Effector memory CD8-positive, alpha-beta T cell (primary cell): ENCODE results near the gene STK38L.
A peak's percentile ranks its signal among the peaks of the same experiment; 100 is the strongest.
"Not testable (repeated sequence)": the region's sequence is repeated elsewhere in the genome, so short reads cannot be mapped to it uniquely, and the experiment has no call there.

Experiments
- ATAC-seq: fragments of 150-1000 bp; cut with Tn5 transposase; replicated peaks from 2 replicates; pipeline ENCODE4 v1.10.0; 2021; ENCODE audit warnings: mild to moderate bottlenecking, moderate library complexity
- DNase-seq, 3 experiments: peaks; one replicate each; pipeline ENCODE4 v3.0.0; 2021
- H3K27ac Mint-ChIP-seq, 2 donors: one replicate each; pipeline ENCODE4 v1.8.0; 2022; ENCODE audit warnings: mild to moderate bottlenecking in 2 of 2, mixed read lengths in 2 of 2, moderate library complexity in 2 of 2
- H3K27me3 Mint-ChIP-seq, 2 donors: one replicate each; pipeline ENCODE4 v1.8.0; 2022; ENCODE audit warnings: mixed read lengths in 2 of 2
- H3K36me3 Mint-ChIP-seq: one replicate; pipeline ENCODE4 v1.8.0; 2022; ENCODE audit warnings: mild to moderate bottlenecking, moderate library complexity, mixed read lengths; ENCODE audit not compliant: insufficient read depth
- H3K4me1 Mint-ChIP-seq, 2 donors: one replicate each; pipeline ENCODE4 v1.8.0; 2022; ENCODE audit warnings: low read depth in 2 of 2, mixed read lengths in 2 of 2
- H3K4me3 Mint-ChIP-seq, 2 donors: one replicate each; pipeline ENCODE4 v1.8.0; 2022; ENCODE audit warnings: mild to moderate bottlenecking in 2 of 2, mixed read lengths in 2 of 2, moderate library complexity in 2 of 2
- H3K9me3 Mint-ChIP-seq, 2 donors: one replicate each; pipeline ENCODE4 v1.8.0; 2022; ENCODE audit warnings: mixed read lengths in 2 of 2

STK38L gene

GRCh38 chr12:27213830-27214787 is 30.0 kb upstream of the STK38L start:
- DNase-seq (no peak), ATAC-seq (no peak)
- Mint-ChIP-seq H3K36me3 (no peaks in the 10 kb centered on the region), H3K9me3 (peaks cover 0 to 1% of the 10 kb centered on the region in 2 donors), H3K4me1 (no peaks in the 10 kb centered on the region), H3K4me3 (no peak overlapping the region), H3K27ac (no peak overlapping the region), H3K27me3 (no peaks in the 10 kb centered on the region)

GRCh38 chr12:27217590-27217989 is 26.5 kb upstream of the STK38L start:
- DNase-seq = no peak
- H3K9me3 Mint-ChIP-seq = no peaks in the 10 kb centered on the region
- no peaks in the 10 kb centered on the region for H3K36me3 Mint-ChIP-seq
- ATAC-seq = no peak
- no peaks in the 10 kb centered on the region for H3K27me3 Mint-ChIP-seq
- no peaks in the 10 kb centered on the region for H3K4me1 Mint-ChIP-seq
- H3K27ac Mint-ChIP-seq = no peak overlapping the region
- H3K4me3 Mint-ChIP-seq = no peak overlapping the region

GRCh38 chr12:27219693-27220054 is 24.4 kb upstream of the STK38L start:
- DNase-seq (no peak), ATAC-seq (no peak)
- Mint-ChIP-seq H3K27me3 (peaks cover 0 to 10% of the 10 kb centered on the region in 2 donors), H3K27ac (no peak overlapping the region), H3K4me3 (no peak overlapping the region), H3K9me3 (no peaks in the 10 kb centered on the region), H3K36me3 (no peaks in the 10 kb centered on the region), H3K4me1 (no peaks in the 10 kb centered on the region)

- H3K4me1 Mint-ChIP-seq = no peaks in the 10 kb centered on the region
- no peaks in the 10 kb centered on the region for H3K9me3 Mint-ChIP-seq
- DNase-seq (no peak), ATAC-seq (no peak)
- no peak overlapping the region for H3K4me3 Mint-ChIP-seq
- no peak overlapping the region for H3K27ac Mint-ChIP-seq
- no peaks in the 10 kb centered on the region for H3K36me3 Mint-ChIP-seq
- peaks cover 0 to 10% of the 10 kb centered on the region in 2 donors for H3K27me3 Mint-ChIP-seq
These were observed 23.8 kb upstream of the STK38L start for GRCh38 chr12:27220055-27220987.

GRCh38 chr12:27220988-27221345 is 23.1 kb upstream of the STK38L start:
- no peaks in the 10 kb centered on the region for H3K9me3 Mint-ChIP-seq
- ATAC-seq (no peak), DNase-seq (no peak)
- no peak overlapping the region for H3K27ac Mint-ChIP-seq
- H3K4me1 Mint-ChIP-seq = no peaks in the 10 kb centered on the region
- H3K36me3 Mint-ChIP-seq = no peaks in the 10 kb centered on the region
- H3K27me3 Mint-ChIP-seq = peaks cover 0 to 10% of the 10 kb centered on the region in 2 donors
- no peak overlapping the region for H3K4me3 Mint-ChIP-seq

GRCh38 chr12:27221625-27222387 is 22.3 kb upstream of the STK38L start:
- Mint-ChIP-seq H3K4me3 (no peak overlapping the region), H3K27me3 (peaks cover 0 to 10% of the 10 kb centered on the region in 2 donors), H3K36me3 (no peaks in the 10 kb centered on the region), H3K4me1 (no peaks in the 10 kb centered on the region), H3K27ac (peak overlapping the region in 1 of 2 donors; percentile 51), H3K9me3 (no peaks in the 10 kb centered on the region)
- DNase-seq (no peak), ATAC-seq (no peak)

GRCh38 chr12:27226407-27226929 is 17.6 kb upstream of the STK38L start:
- no peak overlapping the region for H3K27ac Mint-ChIP-seq
- DNase-seq (no peak), ATAC-seq (no peak)
- H3K27me3 Mint-ChIP-seq = peaks cover 0 to 10% of the 10 kb centered on the region in 2 donors
- H3K36me3 Mint-ChIP-seq = no peaks in the 10 kb centered on the region
- H3K9me3 Mint-ChIP-seq = no peaks in the 10 kb centered on the region
- no peaks in the 10 kb centered on the region for H3K4me1 Mint-ChIP-seq
- no peak overlapping the region for H3K4me3 Mint-ChIP-seq

- Mint-ChIP-seq H3K4me1 (no peaks in the 10 kb centered on the region), H3K27me3 (peaks cover 6 to 9% of the 10 kb centered on the region in 2 donors), H3K27ac (no peak overlapping the region), H3K36me3 (no peaks in the 10 kb centered on the region), H3K4me3 (no peak overlapping the region), H3K9me3 (peaks cover 0 to 4% of the 10 kb centered on the region in 2 donors)
- ATAC-seq (no peak), DNase-seq (no peak)
These were observed 14.7 kb upstream of the STK38L start for GRCh38 chr12:27229367-27229766.

- not testable (repeated sequence) for H3K36me3 Mint-ChIP-seq, ATAC-seq, H3K9me3 Mint-ChIP-seq, H3K27me3 Mint-ChIP-seq, DNase-seq, H3K27ac Mint-ChIP-seq, H3K4me1 Mint-ChIP-seq, H3K4me3 Mint-ChIP-seq
These were observed 12.7 kb upstream of the STK38L start for GRCh38 chr12:27231374-27231773.

- Mint-ChIP-seq H3K4me1 (peaks cover 0 to 4% of the 10 kb centered on the region in 2 donors), H3K27ac (no peak overlapping the region)
These were observed 10.3 kb upstream of the STK38L start for GRCh38 chr12:27233814-27234213.

GRCh38 chr12:27236498-27236897 is 7.6 kb upstream of the STK38L start:
- DNase-seq (no peak), ATAC-seq (no peak)
- no peak overlapping the region for H3K27ac Mint-ChIP-seq
- no peak overlapping the region for H3K4me3 Mint-ChIP-seq
- H3K36me3 Mint-ChIP-seq = no peaks in the 10 kb centered on the region
- H3K4me1 Mint-ChIP-seq = peaks cover 0 to 5% of the 10 kb centered on the region in 2 donors
- peaks cover 0 to 4% of the 10 kb centered on the region in 2 donors for H3K9me3 Mint-ChIP-seq
- peaks cover 6 to 9% of the 10 kb centered on the region in 2 donors for H3K27me3 Mint-ChIP-seq

More at GRCh38 chr12:27233814-27234213, 10.3 kb upstream of the STK38L start:
- Mint-ChIP-seq H3K36me3 (no peaks in the 10 kb centered on the region), H3K9me3 (peaks cover 0 to 4% of the 10 kb centered on the region in 2 donors), H3K4me3 (no peak overlapping the region), H3K27me3 (peaks cover 6 to 9% of the 10 kb centered on the region in 2 donors)
- DNase-seq = no peak
- no peak for ATAC-seq

- no peak overlapping the region for H3K4me3 Mint-ChIP-seq
- H3K4me1 Mint-ChIP-seq = peaks cover 0 to 5% of the 10 kb centered on the region in 2 donors
- peaks cover 0 to under 1% of the 10 kb centered on the region in 2 donors for H3K9me3 Mint-ChIP-seq
- peaks cover 2% of the 10 kb centered on the region in 2 donors for H3K27me3 Mint-ChIP-seq
- peak overlapping the region; percentile 0 to 44 for H3K27ac Mint-ChIP-seq
- H3K36me3 Mint-ChIP-seq = no peaks in the 10 kb centered on the region
- DNase-seq (no peak), ATAC-seq (peak; percentile 52)
These were observed 6.0 kb upstream of the STK38L start for GRCh38 chr12:27237790-27238771.
